Liver (tissue), 9 donors: ENCODE data around the gene FCN3. TPM values are rescaled to one million over a fixed set of nuclear protein-coding genes. Genes with fewer than 3 reads are reported as not detected.

Experiments
- DNase-seq: peaks from one replicate; pipeline ENCODE4 v3.0.0-alpha.2; 2017; ENCODE audit warnings: low spot score
- H3K27ac ChIP-seq, 2 donors: one replicate each; pipeline ENCODE4 v1.7.0; 2013; ENCODE audit warnings: inconsistent platforms in 2 of 2, low read length in 2 of 2, control low read depth in 1 of 2, low read depth in 1 of 2, mild to moderate bottlenecking in 1 of 2
- H3K27me3 ChIP-seq, 4 donors: one replicate each; pipeline versions ENCODE4 v1.6.1 to v1.7.0; 2013; ENCODE audit warnings: low read length in 3 of 4, inconsistent platforms in 1 of 4, mild to moderate bottlenecking in 1 of 4, moderate library complexity in 1 of 4; ENCODE audit not compliant: control insufficient read depth in 4 of 4, insufficient read depth in 4 of 4
- H3K36me3 ChIP-seq, 4 donors: one replicate each; pipeline versions ENCODE4 v1.6.1 to v1.7.0; 2013; ENCODE audit warnings: low read length in 3 of 4, mild to moderate bottlenecking in 3 of 4, low read depth in 1 of 4, moderate library complexity in 1 of 4; ENCODE audit not compliant: control insufficient read depth in 4 of 4, insufficient read depth in 3 of 4
- H3K4me1 ChIP-seq, 4 donors: one replicate each; pipeline versions ENCODE4 v1.6.1 to v1.7.0; 2013; ENCODE audit warnings: low read length in 3 of 4, mild to moderate bottlenecking in 3 of 4, moderate library complexity in 1 of 4; ENCODE audit not compliant: control insufficient read depth in 4 of 4, insufficient read depth in 4 of 4
- H3K4me3 ChIP-seq, 3 donors: one replicate each; pipeline versions ENCODE4 v1.6.1 to v1.7.0; 2013; ENCODE audit warnings: low read length in 3 of 3, control low read depth in 1 of 3, low read depth in 1 of 3, mild to moderate bottlenecking in 1 of 3
- H3K9ac ChIP-seq, 2 donors: one replicate each; pipeline ENCODE4 v1.7.0; 2013; ENCODE audit warnings: low read length in 2 of 2, mild to moderate bottlenecking in 2 of 2, moderate library complexity in 2 of 2, control low read depth in 1 of 2, low read depth in 1 of 2
- H3K9me3 ChIP-seq, 4 donors: one replicate each; pipeline versions ENCODE4 v1.6.1 to v1.7.0; 2013; ENCODE audit warnings: low read length in 3 of 4; ENCODE audit not compliant: control insufficient read depth in 4 of 4
- EGR1 ChIP-seq, 2 donors: IDR thresholded peaks; 2 replicates each; pipeline ENCODE4 v1.6.1; 2016 to 2018; ENCODE audit warnings: antibody characterized with exemption in 2 of 2, low read depth in 2 of 2
- FOXA2 ChIP-seq: IDR thresholded peaks from 2 replicates; pipeline ENCODE4 v1.6.1; 2016; ENCODE audit warnings: antibody characterized with exemption
- HNF4A ChIP-seq, 2 donors: conservative IDR thresholded peaks; 2 replicates each; pipeline ENCODE4 v1.6.1; 2016; ENCODE audit warnings: antibody characterized with exemption in 2 of 2, mild to moderate bottlenecking in 2 of 2
- HNF4G ChIP-seq: IDR thresholded peaks from 2 replicates; pipeline ENCODE4 v1.6.1; 2016; ENCODE audit warnings: antibody characterized with exemption
- JUND ChIP-seq, 2 donors: IDR thresholded peaks; 2 replicates each; pipeline ENCODE4 v1.6.1; 2016; ENCODE audit warnings: antibody characterized with exemption in 2 of 2
- RAD21 ChIP-seq, 2 donors: IDR thresholded peaks; 2 replicates each; pipeline ENCODE4 v1.6.1; 2016; ENCODE audit warnings: antibody characterized with exemption in 2 of 2, mild to moderate bottlenecking in 2 of 2
- RXRA ChIP-seq, 2 donors: IDR thresholded peaks; 2 replicates each; pipeline ENCODE4 v1.6.1; 2017 to 2018; ENCODE audit warnings: antibody characterized with exemption in 2 of 2, mild to moderate bottlenecking in 1 of 2
- SP1 ChIP-seq: IDR thresholded peaks from 2 replicates; pipeline ENCODE4 v1.6.1; 2018; ENCODE audit warnings: antibody characterized with exemption, mild to moderate bottlenecking
- TAF1 ChIP-seq: conservative IDR thresholded peaks from 2 replicates; pipeline ENCODE4 v1.6.1; 2016; ENCODE audit warnings: antibody characterized with exemption, mild to moderate bottlenecking
- YY1 ChIP-seq: IDR thresholded peaks from 2 replicates; pipeline ENCODE4 v1.6.1; 2016; ENCODE audit warnings: antibody characterized with exemption, mild to moderate bottlenecking
- WGBS: extraction: QIAGEN DNeasy Blood & Tissue Kit; methylation state at CpG from one replicate; pipeline ENCODE4 v1.1.7; 2013; 5-methylcytosine and 5-hydroxymethylcytosine counted together
- polyA plus RNA-seq, 2 donors: library from polyadenylated mRNA; stranded (reverse) in 1 of 2; unstranded in 1 of 2; fragments of 200-250 nt in 1 of 2; fragments of >200 nt in 1 of 2; fragmentation: Nextera tagmentation in 1 of 2; extraction: Ambion mirVana in 1 of 2; gene quantifications; one replicate each; pipeline versions ENCODE4 v1.2.1 to v1.2.3, GENCODE V29; 2013 to 2015
- total RNA-seq, 2 donors: library from RNA; depleted of rRNA; stranded (reverse); fragments of >200 nt; gene quantifications; one replicate each; pipeline ENCODE4 v1.2.3, GENCODE V29; 2014
- TF ChIP-seq, protein P1 (sequence below): IDR thresholded peaks from 2 replicates; pipeline ENCODE4 v1.6.1; 2016; ENCODE audit warnings: antibody characterized with exemption, mild to moderate bottlenecking
- TF ChIP-seq, protein P2 (sequence below): fragments of 150-350 bp; IDR thresholded peaks from 2 replicates; pipeline ENCODE4 v1.5.1; 2017; ENCODE audit warnings: improper control_type of control experiment, low read depth, low read length; ENCODE audit not compliant: missing input control
- TF ChIP-seq, protein P3 (sequence below): IDR thresholded peaks from 2 replicates; pipeline ENCODE4 v1.6.1; 2016; ENCODE audit warnings: antibody characterized with exemption
- donor health status: healthy.
- donor health status: healthy.
- donor health status: healthy.
- donor health status: healthy.
- donor health status: healthy.

FCN3 gene
- total and polyA plus RNA-seq, 4 donors, result 87.3 to 310 (median 137) TPM

DNA sequence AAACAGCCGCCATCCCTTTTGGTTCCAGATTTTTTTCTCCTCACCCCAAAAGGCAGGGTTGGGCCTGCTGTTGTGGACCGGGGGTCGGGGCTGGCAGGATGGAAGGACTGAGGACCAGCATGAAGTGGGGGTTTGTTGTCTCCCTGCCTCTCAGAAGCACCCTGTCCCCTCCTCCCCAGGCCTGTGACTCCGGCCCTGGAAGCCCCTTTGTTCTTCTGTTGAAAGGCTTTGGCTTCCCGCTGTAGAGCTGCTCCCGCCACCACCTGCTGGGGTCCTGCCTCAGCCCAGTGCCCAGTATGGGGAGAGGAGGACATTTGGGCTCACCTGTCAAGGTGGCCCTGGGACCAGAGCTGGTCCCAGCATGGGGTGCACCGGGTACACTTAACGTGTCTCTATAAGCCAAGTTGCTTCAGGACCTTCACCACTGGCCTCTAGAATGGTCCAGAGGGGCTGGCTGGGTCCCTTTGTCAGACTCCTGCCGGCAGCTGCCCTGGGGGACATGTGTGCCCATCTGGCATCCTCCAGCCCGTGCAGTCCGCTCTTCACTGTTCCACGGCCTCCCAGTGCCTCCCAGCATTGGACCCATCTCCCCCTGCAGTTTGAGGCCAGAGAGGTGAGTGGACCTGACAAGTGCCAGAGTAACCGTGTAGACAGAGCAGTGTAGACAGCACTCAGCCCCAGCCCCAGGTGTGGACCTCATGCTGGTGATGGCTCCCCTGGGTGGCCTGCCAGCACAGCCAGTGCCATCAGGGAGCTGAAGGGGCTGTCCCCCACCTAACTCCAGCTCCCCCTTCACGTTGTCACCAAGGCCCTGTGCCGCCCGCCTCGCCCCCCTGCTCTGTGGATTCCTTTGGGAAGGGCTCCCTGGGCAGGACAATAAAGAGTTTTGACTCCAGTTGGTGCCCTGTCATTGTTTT is 38.9 kb downstream of the FCN3 start:
- DNase-seq, result no peak
- H3K36me3 ChIP-seq, result peaks cover 14 to 45% (median 22%) of the 10 kb centered on the region in 4 donors
- TF ChIP-seq HNF4A (conservative IDR thresholded peaks at IDR 0.05) (no peak), YY1 (no peak), RAD21 (IDR thresholded peaks at IDR 0.05) (no peak), HNF4G (no peak), EGR1 (IDR thresholded peaks at IDR 0.05; ENCODE audit: low read depth in 2 of 2) (no peak), SP1 (no peak), JUND (IDR thresholded peaks at IDR 0.05) (no peak)
- TF ChIP-seq, protein P1, sequence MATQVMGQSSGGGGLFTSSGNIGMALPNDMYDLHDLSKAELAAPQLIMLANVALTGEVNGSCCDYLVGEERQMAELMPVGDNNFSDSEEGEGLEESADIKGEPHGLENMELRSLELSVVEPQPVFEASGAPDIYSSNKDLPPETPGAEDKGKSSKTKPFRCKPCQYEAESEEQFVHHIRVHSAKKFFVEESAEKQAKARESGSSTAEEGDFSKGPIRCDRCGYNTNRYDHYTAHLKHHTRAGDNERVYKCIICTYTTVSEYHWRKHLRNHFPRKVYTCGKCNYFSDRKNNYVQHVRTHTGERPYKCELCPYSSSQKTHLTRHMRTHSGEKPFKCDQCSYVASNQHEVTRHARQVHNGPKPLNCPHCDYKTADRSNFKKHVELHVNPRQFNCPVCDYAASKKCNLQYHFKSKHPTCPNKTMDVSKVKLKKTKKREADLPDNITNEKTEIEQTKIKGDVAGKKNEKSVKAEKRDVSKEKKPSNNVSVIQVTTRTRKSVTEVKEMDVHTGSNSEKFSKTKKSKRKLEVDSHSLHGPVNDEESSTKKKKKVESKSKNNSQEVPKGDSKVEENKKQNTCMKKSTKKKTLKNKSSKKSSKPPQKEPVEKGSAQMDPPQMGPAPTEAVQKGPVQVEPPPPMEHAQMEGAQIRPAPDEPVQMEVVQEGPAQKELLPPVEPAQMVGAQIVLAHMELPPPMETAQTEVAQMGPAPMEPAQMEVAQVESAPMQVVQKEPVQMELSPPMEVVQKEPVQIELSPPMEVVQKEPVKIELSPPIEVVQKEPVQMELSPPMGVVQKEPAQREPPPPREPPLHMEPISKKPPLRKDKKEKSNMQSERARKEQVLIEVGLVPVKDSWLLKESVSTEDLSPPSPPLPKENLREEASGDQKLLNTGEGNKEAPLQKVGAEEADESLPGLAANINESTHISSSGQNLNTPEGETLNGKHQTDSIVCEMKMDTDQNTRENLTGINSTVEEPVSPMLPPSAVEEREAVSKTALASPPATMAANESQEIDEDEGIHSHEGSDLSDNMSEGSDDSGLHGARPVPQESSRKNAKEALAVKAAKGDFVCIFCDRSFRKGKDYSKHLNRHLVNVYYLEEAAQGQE, result no peak
- TF ChIP-seq, protein P2, sequence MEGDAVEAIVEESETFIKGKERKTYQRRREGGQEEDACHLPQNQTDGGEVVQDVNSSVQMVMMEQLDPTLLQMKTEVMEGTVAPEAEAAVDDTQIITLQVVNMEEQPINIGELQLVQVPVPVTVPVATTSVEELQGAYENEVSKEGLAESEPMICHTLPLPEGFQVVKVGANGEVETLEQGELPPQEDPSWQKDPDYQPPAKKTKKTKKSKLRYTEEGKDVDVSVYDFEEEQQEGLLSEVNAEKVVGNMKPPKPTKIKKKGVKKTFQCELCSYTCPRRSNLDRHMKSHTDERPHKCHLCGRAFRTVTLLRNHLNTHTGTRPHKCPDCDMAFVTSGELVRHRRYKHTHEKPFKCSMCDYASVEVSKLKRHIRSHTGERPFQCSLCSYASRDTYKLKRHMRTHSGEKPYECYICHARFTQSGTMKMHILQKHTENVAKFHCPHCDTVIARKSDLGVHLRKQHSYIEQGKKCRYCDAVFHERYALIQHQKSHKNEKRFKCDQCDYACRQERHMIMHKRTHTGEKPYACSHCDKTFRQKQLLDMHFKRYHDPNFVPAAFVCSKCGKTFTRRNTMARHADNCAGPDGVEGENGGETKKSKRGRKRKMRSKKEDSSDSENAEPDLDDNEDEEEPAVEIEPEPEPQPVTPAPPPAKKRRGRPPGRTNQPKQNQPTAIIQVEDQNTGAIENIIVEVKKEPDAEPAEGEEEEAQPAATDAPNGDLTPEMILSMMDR, result no peak

DNA sequence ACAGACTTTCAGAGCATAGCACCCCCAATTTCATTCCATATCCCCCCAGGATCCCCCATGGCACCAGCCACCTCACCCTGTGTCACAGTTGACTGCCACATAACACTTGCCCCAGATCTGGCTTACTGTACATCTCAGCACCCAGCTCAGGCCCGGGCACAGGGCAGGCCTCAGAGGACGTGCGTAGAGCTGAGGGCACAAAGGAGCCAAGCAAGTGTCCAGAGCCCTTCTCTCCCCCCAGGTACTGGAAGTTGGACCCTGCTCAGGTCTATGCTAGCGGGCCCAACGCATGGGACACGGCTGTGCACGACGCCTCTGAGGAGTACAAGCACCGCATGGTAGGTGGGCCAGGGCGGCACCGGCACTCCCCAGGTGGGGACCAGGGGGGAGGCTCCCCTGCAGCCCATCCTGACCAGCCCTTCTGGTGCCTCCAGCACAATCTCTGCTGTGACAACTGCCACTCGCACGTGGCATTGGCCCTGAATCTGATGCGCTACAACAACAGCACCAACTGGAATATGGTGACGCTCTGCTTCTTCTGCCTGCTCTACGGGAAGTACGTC is 40.8 kb downstream of the FCN3 start:
- Histone ChIP-seq H3K27ac (no peak overlapping the region), H3K36me3 (peaks cover 14 to 49% (median 22%) of the 10 kb centered on the region in 4 donors), H3K9me3 (no peaks in the 10 kb centered on the region), H3K4me1 (no peaks in the 10 kb centered on the region), H3K4me3 (no peak overlapping the region), H3K9ac (no peak overlapping the region), H3K27me3 (no peaks in the 10 kb centered on the region)
- 96% methylated on average over 17 of the region's 17 CpGs for WGBS
- DNase-seq, result no peak
- TF ChIP-seq RAD21 (IDR thresholded peaks at IDR 0.05), result no peak
- TF ChIP-seq EGR1 (IDR thresholded peaks at IDR 0.05; ENCODE audit: low read depth in 2 of 2), result no peak
- TF ChIP-seq, protein P1, result no peak
- no peak for TF ChIP-seq TAF1
- TF ChIP-seq, protein P3, sequence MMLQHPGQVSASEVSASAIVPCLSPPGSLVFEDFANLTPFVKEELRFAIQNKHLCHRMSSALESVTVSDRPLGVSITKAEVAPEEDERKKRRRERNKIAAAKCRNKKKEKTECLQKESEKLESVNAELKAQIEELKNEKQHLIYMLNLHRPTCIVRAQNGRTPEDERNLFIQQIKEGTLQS, result no peak
- no peak for TF ChIP-seq JUND (IDR thresholded peaks at IDR 0.05)
- TF ChIP-seq SP1, result no peak
- TF ChIP-seq RXRA (IDR thresholded peaks at IDR 0.05), result no peak
- no peak for TF ChIP-seq HNF4A (conservative IDR thresholded peaks at IDR 0.05)
- no peak for TF ChIP-seq FOXA2

More for the DNA sequence above, 38.9 kb downstream of the FCN3 start:
- Histone ChIP-seq H3K4me3 (no peak overlapping the region), H3K9me3 (no peaks in the 10 kb centered on the region), H3K27ac (no peak overlapping the region), H3K4me1 (no peaks in the 10 kb centered on the region), H3K9ac (no peak overlapping the region), H3K27me3 (no peaks in the 10 kb centered on the region)
- WGBS, result 95% methylated on average over 17 of the region's 17 CpGs
